CD4-positive, alpha-beta T cell treated with Interleukin-15 for 4 hours (primary cell): ENCODE measurements around the gene RPL23.
"Not testable (repeated sequence)": the region's sequence is repeated elsewhere in the genome, so short reads cannot be mapped to it uniquely, and the experiment has no call there.

Source experiments
- DNase-seq: peaks from one replicate; pipeline ENCODE4 v3.0.0-alpha.2; 2020; ENCODE audit warnings: low spot score

Gene RPL23

DNA sequence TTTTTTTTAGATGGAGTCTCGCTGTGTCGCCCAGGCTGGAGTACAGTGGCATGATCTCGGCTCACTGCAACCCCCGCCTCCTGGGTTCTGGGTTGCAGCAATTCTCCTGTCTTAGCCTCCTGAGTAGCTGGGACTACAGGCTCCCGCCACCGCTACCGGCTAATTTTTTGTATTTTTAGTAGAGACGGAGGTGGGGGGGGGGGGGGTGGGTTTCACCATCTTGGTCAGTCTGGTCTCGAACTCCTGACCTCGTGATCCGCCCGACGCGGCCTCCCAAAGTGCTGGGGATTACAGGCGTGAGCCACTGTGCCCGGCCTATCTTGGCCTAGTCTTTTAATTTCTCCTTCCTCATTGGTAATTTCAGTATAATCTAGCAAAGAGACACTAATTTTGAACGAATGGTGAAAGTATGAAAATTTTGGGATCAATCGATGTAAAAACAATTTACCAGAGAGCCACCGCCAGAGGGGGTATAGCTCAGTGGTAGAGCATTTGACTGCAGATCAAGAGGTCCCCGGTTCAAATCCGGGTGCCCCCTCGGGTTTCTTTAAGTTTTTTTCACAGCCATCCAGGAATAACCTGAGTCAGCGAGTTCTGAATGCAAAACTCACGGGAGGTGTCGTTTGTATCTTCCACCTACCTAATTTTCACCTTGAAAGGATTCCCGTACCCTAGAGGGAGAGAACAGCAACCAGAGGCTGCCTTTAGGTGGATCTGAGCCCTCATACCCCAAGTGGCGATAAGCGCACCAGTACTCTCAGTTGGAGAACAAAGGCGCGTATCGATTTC is 13.9 kb upstream of the RPL23 start:
- peak; percentile 63 for DNase-seq

DNA sequence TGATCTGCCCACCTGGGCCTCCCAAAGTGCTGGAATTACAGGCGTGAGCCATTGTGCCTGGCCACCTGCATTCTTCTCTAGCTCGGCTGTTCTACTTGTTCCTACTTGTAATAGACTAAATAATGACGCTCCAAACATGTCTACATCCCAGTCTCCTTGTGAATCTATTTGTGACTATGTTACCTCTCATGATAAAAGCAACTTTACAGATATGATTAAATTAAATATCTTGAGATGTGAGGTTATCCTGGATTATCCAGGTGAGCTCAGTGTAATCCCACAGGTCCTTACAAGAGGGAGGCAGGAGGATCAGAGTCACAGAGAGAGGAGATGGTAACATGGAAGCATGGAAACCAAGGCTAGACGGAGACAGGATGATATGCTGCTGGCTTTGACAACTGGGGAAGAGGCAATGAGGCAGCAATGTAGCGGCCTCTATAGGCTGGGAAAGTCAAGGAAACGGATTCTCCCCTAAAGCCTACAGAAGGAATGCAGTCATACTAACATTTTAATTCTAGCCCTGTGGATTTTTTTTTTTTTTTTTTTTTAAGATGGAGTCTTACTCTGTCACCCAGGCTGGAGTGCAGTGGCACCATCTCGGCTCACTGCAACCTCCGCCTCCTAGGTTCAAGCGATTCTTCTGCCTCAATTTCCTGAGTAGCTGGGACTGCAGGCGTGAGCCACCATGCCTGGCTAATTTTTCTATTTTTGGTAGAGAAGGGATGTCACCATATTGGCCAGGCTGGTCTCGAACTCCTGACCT is 11.3 kb upstream of the RPL23 start:
- no peak for DNase-seq

DNA sequence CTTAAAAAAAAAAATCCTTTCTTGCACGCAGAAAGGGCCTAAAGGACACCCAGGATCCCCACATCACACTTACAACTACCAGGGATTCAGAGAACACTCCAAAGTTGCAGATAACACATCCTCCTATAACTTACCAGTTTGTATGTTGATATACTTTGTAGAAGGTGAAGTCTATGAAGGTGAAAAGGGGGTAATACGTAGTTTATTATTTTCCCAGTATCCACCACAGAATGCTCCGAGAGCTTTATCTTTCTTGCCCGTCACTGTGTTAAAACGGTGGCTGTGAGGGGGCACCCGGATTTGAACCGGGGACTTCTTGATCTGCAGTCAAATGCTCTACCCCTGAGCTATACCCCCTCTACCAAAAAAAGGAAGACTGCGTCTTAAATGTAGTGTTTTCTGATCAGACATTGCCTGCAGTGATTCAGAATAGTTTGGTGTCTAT is 7.9 kb upstream of the RPL23 start:
- DNase-seq: no peak

- no peak for DNase-seq
Observed at GRCh38 chr17:38857271-38857670, 3.8 kb upstream of the RPL23 start.

GRCh38 chr17:38855101-38855714 is 1.7 kb upstream of the RPL23 start:
- DNase-seq: not testable (repeated sequence)

DNA sequence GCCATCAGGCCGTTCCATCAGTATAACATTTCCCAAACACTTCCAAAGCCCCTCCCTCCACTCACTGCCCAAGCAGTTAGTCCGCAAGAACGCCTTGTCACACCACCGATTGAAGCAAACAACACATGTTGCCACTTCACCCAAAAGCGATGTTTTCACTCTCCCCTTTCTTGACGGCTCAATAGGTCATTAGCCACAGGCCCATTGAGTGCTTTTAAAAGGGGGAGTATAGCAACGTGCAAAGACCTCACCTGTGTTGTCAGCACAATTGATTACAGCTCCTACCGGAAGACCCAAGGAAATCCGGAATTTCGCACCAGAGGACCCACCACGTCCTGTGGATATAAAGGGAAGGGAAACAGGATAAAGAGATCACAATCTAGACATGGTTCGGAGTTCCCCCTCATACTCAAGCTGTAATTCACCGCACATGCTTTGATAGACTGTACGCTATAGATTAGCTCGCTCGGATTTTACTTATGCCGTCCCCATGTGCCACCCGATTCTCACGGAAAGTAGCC is 690 bp downstream of the RPL23 start:
- peak; percentile 26 for DNase-seq

GRCh38 chr17:38851434-38851833 is 2.1 kb downstream of the RPL23 start:
- no peak for DNase-seq

GRCh38 chr17:38850374-38850773 is 3.1 kb downstream of the RPL23 start:
- no peak for DNase-seq

DNA sequence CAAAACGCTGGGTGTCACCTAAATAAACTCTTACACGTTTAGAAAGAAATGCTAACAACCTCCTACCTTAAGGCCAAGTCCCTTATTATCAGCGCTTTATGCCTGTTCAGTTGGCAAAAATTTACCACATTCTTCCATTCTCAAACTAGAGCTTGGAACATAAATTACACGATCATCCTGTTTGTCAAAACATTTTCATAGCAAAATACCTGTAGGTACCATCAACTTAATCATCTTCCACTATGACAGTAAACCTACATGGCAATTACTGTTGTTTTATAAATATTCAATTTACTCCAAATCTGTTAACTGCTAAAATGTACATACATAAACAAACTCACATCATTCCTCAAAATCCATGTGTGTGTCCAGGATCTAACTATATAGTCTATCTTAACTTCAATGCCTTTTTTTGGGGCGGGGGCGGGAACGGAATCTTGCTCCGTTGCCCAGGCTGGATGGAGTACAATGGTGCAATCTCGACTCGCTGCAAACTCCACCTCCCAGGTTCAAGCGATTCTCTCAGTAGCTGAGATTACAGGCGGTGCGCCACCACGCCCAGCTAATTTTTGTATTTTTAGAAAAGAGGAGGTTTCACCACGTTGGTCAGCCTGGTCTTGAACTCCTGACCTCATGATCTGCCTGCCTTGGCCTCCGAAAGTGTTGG is 4.4 kb downstream of the RPL23 start:
- DNase-seq: no peak

- DNase-seq: no peak
Observed at GRCh38 chr17:38848557-38848891, 5.0 kb downstream of the RPL23 start.

DNA sequence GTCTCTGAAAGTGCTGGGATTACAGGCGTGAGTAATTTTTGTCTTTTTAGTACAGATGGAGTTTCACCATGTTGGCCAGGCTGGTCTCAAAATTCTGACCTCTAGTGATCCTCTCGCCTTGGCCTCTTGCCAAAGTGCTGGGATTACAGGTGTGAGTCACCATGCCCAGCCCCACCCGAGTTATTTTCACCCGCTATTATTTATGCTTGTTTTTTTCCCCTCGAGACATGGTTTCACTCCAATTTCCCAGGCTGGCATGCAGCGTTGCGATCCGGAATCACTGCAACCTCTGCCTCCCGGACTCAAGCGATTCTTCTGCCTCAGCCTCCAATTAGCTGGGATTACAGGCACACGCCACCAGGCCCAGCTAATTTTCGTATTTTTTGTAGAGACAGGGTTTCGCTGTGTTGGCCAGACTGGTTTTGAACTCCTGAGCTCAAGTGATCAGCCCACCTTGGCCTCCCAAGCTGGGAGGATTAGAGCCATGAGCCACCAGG is 9.2 kb downstream of the RPL23 start:
- DNase-seq: no peak

- DNase-seq: no peak
Observed at GRCh38 chr17:38825762-38826247, 27.7 kb downstream of the RPL23 start.

DNA sequence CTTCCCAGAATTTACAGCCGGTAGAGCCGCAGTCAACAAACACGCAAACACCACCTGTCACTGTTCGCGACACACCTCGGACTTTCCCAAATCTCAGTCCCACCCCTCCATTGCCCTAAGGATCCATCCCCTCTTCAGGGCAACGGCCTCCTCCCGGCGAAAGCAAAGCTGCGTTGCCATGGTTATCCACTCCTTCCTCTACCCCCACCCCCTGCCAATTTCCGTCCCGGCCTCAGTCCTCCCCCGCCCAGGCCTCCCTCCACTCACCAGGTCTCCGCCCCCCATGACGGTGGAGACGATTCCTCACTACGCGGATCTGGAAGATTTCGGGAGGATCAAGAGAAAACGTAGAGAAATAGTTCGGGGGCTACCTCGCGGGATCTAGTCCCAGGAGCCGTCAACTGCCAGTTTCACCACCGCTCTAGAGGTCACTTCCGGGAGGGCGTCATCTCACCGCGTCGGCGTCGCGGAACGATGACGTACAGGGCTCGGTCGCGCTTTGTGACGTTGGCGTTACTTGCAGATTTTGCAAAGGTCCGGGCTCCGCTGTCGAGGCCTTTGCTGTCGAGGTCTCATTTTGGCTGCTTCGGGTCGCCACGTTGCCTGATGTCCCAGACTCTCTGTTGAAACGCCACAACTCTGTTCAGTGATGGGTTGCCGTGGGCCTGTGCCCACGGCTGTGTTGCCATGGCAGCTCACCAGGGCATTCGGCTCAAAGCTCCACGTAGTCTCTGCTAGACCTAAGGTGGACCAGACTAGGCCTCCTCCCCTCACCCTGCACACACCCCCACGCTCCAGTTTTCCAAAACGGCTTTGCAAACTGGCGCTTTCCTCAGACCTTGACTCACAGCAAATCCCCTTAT is 28.4 kb downstream of the RPL23 start, which contains the start of gene CWC25:
TSS of gene CWC25 (minus strand) at position 423 of the 863 bp plus-strand sequence. CDS start at position 285, 138 bp downstream.
- DNase-seq: peak; percentile 97

- peak; percentile 18 for DNase-seq
Observed at GRCh38 chr17:38815576-38816193, 37.8 kb downstream of the RPL23 start.

DNA sequence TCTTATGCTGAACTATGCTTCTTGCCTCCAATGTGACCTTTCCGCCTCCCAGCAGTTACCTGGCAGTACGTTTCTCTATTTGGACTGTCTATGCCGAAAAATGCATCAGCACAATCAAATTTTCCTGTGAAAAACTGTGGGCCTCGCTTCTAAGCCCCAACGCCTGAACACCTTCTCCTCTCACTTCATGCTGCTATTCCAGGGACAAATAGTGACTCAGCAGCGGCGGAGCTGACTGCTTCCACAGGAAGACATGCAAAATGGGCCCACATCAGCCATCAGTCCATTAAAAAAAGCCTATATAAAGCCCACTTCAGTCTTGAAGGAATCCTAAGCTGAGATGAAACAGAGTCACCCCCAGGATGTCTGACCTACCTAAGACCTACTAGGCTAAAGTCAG is 43.7 kb downstream of the RPL23 start:
- DNase-seq: no peak

GRCh38 chr17:38800237-38800760 is 53.2 kb downstream of the RPL23 start:
- no peak for DNase-seq

- peak; percentile 90 for DNase-seq
Observed at GRCh38 chr17:38799501-38800236, 53.9 kb downstream of the RPL23 start, which contains the start of gene PIP4K2B. PIP4K2B (minus strand) TSS chr17:38799556; CDS start chr17:38799424, 132 bp downstream.

DNA sequence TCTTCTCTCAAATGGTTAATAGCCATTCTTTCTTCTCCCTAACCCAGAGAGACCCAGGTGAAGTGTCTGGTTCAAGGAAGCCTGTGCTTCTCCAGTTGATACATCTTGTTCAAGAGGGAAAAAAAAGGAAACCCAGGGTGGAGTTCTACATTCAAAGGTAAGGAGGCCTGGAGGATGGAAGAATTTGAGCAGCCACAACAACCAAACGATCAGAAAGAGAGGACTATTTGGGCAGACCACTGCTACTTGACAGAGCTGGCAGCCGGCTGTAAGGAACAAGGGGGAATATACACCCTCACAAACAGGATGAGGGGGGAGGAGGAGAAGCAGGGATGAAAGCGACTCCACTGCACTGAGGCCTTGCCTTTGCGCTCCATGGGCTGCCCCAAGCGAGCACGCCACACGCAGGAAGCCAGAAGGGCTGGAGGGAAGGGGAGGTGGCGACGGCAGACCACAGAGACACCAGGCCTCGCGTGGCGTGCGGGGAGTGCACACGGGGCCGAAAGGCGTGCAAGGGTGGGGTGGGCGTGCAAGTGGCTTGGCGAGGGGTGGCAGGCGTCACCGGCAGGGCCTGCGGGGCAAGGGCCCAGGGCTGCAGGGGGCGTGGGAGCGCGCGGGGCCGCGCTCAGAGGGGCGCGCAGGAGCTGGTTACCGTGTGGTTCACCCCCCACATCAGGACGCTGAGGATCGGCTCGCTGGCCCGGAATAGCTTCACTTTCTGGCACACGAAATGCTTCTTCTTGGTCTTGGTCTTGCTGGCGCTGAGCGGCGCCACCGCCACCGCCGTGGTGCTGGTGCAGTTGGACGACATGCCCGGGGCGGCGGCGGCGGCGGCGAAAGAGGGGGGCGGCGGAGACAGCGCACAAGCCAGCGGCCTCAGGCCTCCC is 54.7 kb downstream of the RPL23 start:
- peak; percentile 45 for DNase-seq
